CD14-positive monocyte (primary cell): ENCODE measurements around the gene TAMM41. TPM values are rescaled to one million over a fixed set of nuclear protein-coding genes. Genes with fewer than 3 reads are reported as not detected.

ENCODE experiments used
- DNase-seq, 3 donors: peaks; one replicate each; pipeline ENCODE4 v3.0.0-alpha.2; 2011 to 2022
- H2AFZ ChIP-seq: 2 replicates; pipeline ENCODE4 v1.6.0; 2012; ENCODE audit warnings: mild to moderate bottlenecking, low read depth, low read length, inconsistent platforms; ENCODE audit not compliant: insufficient read depth, poor library complexity, severe bottlenecking
- H3K27ac ChIP-seq, 2 donors: 1 replicate in 1 of 2; 2 replicates in 1 of 2; pipeline ENCODE4 v1.5.1; 2012 to 2013; ENCODE audit warnings: low read length in 2 of 2, control low read depth in 1 of 2, inconsistent platforms in 1 of 2, low read depth in 1 of 2, mild to moderate bottlenecking in 1 of 2
- H3K27me3 ChIP-seq, 2 donors: one replicate each; pipeline versions ENCODE4 v1.6.0 to v1.6.1; 2011 to 2013; ENCODE audit warnings: low read length in 2 of 2; ENCODE audit not compliant: control insufficient read depth in 2 of 2, insufficient read depth in 2 of 2
- H3K36me3 ChIP-seq, 2 donors: replicated peaks in 1 of 2; 1 replicate in 1 of 2; 2 replicates in 1 of 2; pipeline versions ENCODE4 v1.5.1 to v1.6.1; 2012 to 2013; ENCODE audit warnings: low read length in 2 of 2, control low read depth in 1 of 2, inconsistent platforms in 1 of 2, mild to moderate bottlenecking in 1 of 2; ENCODE audit not compliant: insufficient read depth in 2 of 2, control insufficient read depth in 1 of 2
- H3K4me1 ChIP-seq, 2 donors: 1 replicate in 1 of 2; 2 replicates in 1 of 2; pipeline versions ENCODE4 v1.5.1 to v1.6.1; 2012 to 2013; ENCODE audit warnings: low read length in 2 of 2, control low read depth in 1 of 2, inconsistent platforms in 1 of 2, mild to moderate bottlenecking in 1 of 2, moderate library complexity in 1 of 2; ENCODE audit not compliant: insufficient read depth in 2 of 2, control insufficient read depth in 1 of 2
- H3K4me2 ChIP-seq: replicated peaks from 2 replicates; pipeline ENCODE3; 2012; ENCODE audit warnings: low read length, moderate library complexity, mild to moderate bottlenecking; ENCODE audit not compliant: poor library complexity, severe bottlenecking; ENCODE audit errors: extremely low read depth
- H3K4me3 ChIP-seq, 3 experiments: fragments of 200-600 bp in 1 of 3; sonication (generic) in 1 of 3; replicated peaks in 1 of 3; 1 replicate in 2 of 3; 2 replicates in 1 of 3; pipeline ENCODE4 v1.5.1; 2011 to 2013; ENCODE audit warnings: low read length in 3 of 3, mild to moderate bottlenecking in 3 of 3, control low read depth in 2 of 3, low read depth in 2 of 3, inconsistent platforms in 1 of 3, moderate library complexity in 1 of 3
- H3K79me2 ChIP-seq: 2 replicates; pipeline ENCODE4 v1.6.0; 2012; ENCODE audit warnings: mild to moderate bottlenecking, control low read depth, inconsistent platforms, low read length, moderate library complexity; ENCODE audit not compliant: insufficient read depth
- H3K9ac ChIP-seq: 2 replicates; pipeline ENCODE4 v1.6.0; 2017; ENCODE audit warnings: low read length, mild to moderate bottlenecking; ENCODE audit not compliant: insufficient read depth, poor library complexity, severe bottlenecking
- H3K9me3 ChIP-seq, 2 donors: replicated peaks in 1 of 2; 1 replicate in 1 of 2; 2 replicates in 1 of 2; pipeline versions ENCODE4 v1.5.1 to v1.6.1; 2012 to 2013; ENCODE audit warnings: low read length in 2 of 2, control low read depth in 1 of 2; ENCODE audit not compliant: control insufficient read depth in 1 of 2, insufficient read depth in 1 of 2
- H4K20me1 ChIP-seq: 2 replicates; pipeline ENCODE4 v1.6.0; 2012; ENCODE audit warnings: mild to moderate bottlenecking, low read length, control low read depth, moderate library complexity; ENCODE audit not compliant: insufficient read depth
- H3K27ac Mint-ChIP-seq, 7 donors: one replicate each; pipeline ENCODE4 v1.8.0; 2020; ENCODE audit warnings: mild to moderate bottlenecking in 7 of 7, mixed read lengths in 7 of 7, moderate library complexity in 6 of 7, inconsistent platforms in 2 of 7
- H3K27me3 Mint-ChIP-seq, 3 donors: one replicate each; pipeline ENCODE4 v1.8.0; 2021 to 2022; ENCODE audit warnings: low read depth in 3 of 3, mild to moderate bottlenecking in 3 of 3, mixed read lengths in 3 of 3, moderate library complexity in 3 of 3, inconsistent platforms in 1 of 3
- H3K36me3 Mint-ChIP-seq, 2 donors: one replicate each; pipeline ENCODE4 v1.8.0; 2020; ENCODE audit warnings: mixed read lengths in 2 of 2, inconsistent platforms in 1 of 2, mild to moderate bottlenecking in 1 of 2
- H3K4me1 Mint-ChIP-seq: one replicate; pipeline ENCODE4 v1.8.0; 2020; ENCODE audit warnings: mild to moderate bottlenecking, mixed read lengths
- H3K4me3 Mint-ChIP-seq, 2 donors: one replicate each; pipeline ENCODE4 v1.8.0; 2020; ENCODE audit warnings: mild to moderate bottlenecking in 2 of 2, mixed read lengths in 2 of 2, moderate library complexity in 1 of 2
- H3K9me3 Mint-ChIP-seq, 7 donors: one replicate each; pipeline ENCODE4 v1.8.0; 2020 to 2022; ENCODE audit warnings: mixed read lengths in 7 of 7, mild to moderate bottlenecking in 6 of 7, moderate library complexity in 6 of 7, inconsistent platforms in 2 of 7
- CTCF ChIP-seq: fragments of 200-600 bp; IDR thresholded peaks from one replicate; pipeline ENCODE4 v1.8.0; 2022; ENCODE audit warnings: antibody characterized with exemption, mild to moderate bottlenecking
- WGBS: methylation state at CpG from one replicate; pipeline ENCODE4 v1.1.5; 2013; ENCODE audit warnings: missing lambda C conversion rate; ENCODE audit not compliant: insufficient coverage; 5-methylcytosine and 5-hydroxymethylcytosine counted together
- intact Hi-C, 2 donors: fragments of 100-400 bp; cut with micrococcal nuclease; formaldehyde crosslinking; loops; one replicate each; pipeline versions ENCODE4 v1.15.0 to v1.15.1; 2023
- polyA plus RNA-seq, 3 donors: library from polyadenylated mRNA; depleted of rRNA in 1 of 3; unstranded in 2 of 3; stranded (reverse) in 1 of 3; fragments of 300-500 nt in 2 of 3; fragments of >200 nt in 1 of 3; fragmentation: Illumina TruSeq in 2 of 3; gene quantifications; 1 replicate in 2 of 3; 2 replicates in 1 of 3; pipeline ENCODE4 v1.2.3, GENCODE V29; 2012 to 2021

Gene TAMM41
- polyA plus RNA-seq, 3 donors = 3.7 to 10.8 (median 5.0) TPM

- no peak overlapping the region for H3K9ac ChIP-seq
- no peak overlapping the region for H3K4me2 ChIP-seq
- intact Hi-C loops = loop anchor here in 1 of 2 donors (10.0 kb wide), 1 partner anchor 433 kb away; no protein-coding TSS in a partner anchor
- no peak overlapping the region for H3K27ac ChIP-seq
- H3K4me1 ChIP-seq = no peaks in the 10 kb centered on the region
- no peak overlapping the region for H2AFZ ChIP-seq
- 93% methylated on average over 8 of the region's 9 CpGs for WGBS
- no peak for DNase-seq
- Mint-ChIP-seq H3K27me3 (no peaks in the 10 kb centered on the region), H3K4me1 (no peaks in the 10 kb centered on the region), H3K4me3 (no peak overlapping the region), H3K27ac (no peak overlapping the region), H3K9me3 (peaks cover 0 to under 1% (median 0%) of the 10 kb centered on the region in 7 donors), H3K36me3 (peaks cover 66 to 67% of the 10 kb centered on the region in 2 donors)
- H3K4me3 ChIP-seq = no peak overlapping the region
- no peak for TF ChIP-seq CTCF
- peaks cover 54 to 83% of the 10 kb centered on the region in 2 donors for H3K36me3 ChIP-seq
- no peaks in the 10 kb centered on the region for H3K9me3 ChIP-seq
- H3K79me2 ChIP-seq = no peaks in the 10 kb centered on the region
- H4K20me1 ChIP-seq = no peaks in the 10 kb centered on the region
- no peaks in the 10 kb centered on the region for H3K27me3 ChIP-seq
Observed at GRCh38 chr3:11808231-11808630, 38.5 kb downstream of the TAMM41 start.

- no peak for TF ChIP-seq CTCF
- H3K79me2 ChIP-seq = no peaks in the 10 kb centered on the region
- 95% methylated on average over 4 of the region's 5 CpGs for WGBS
- Mint-ChIP-seq H3K4me3 (no peak overlapping the region), H3K36me3 (peaks cover 67 to 72% of the 10 kb centered on the region in 2 donors), H3K27ac (no peak overlapping the region), H3K9me3 (peaks cover 0 to 6% (median 4%) of the 10 kb centered on the region in 7 donors), H3K4me1 (no peaks in the 10 kb centered on the region), H3K27me3 (no peaks in the 10 kb centered on the region)
- peaks cover 0 to 5% of the 10 kb centered on the region in 2 donors for H3K9me3 ChIP-seq
- intact Hi-C loops = loop anchor here in 1 of 2 donors (10.0 kb wide), 1 partner anchor 433 kb away; no protein-coding TSS in a partner anchor
- no peak overlapping the region for H3K9ac ChIP-seq
- H3K4me1 ChIP-seq = no peaks in the 10 kb centered on the region
- H3K4me2 ChIP-seq = no peak overlapping the region
- H3K27me3 ChIP-seq = no peaks in the 10 kb centered on the region
- H3K27ac ChIP-seq = no peak overlapping the region
- H4K20me1 ChIP-seq = no peaks in the 10 kb centered on the region
- no peak overlapping the region for H2AFZ ChIP-seq
- peaks cover 50 to 83% of the 10 kb centered on the region in 2 donors for H3K36me3 ChIP-seq
- H3K4me3 ChIP-seq = no peak overlapping the region
- no peak for DNase-seq
Observed at GRCh38 chr3:11807686-11808085, 39.0 kb downstream of the TAMM41 start.
